HepG2 (cell line): ENCODE data around the gene PEX5L. TPM values are rescaled to one million over a fixed set of nuclear protein-coding genes. Genes with fewer than 3 reads are reported as not detected.

ENCODE experiments used
- ATAC-seq: fragments of 200-7000 bp; cut with Tn5 transposase; 3 replicates; pipeline ENCODE4 v1.9.1; 2020; ENCODE audit warnings: mild to moderate bottlenecking, moderate library complexity
- BruUV-seq: library from RNA; stranded (reverse); fragments of 400-500 nt; replicated peaks from 2 replicates; lab custom pipeline; 2021; lab: Mats Ljungman, UMichigan
- CTCF ChIA-PET: fragments of 300-600 bp; formaldehyde crosslinking; extraction: SDS; loops from one replicate; lab custom pipeline; 2021; ENCODE audit warnings: low total read pairs, inconsistent platforms, low intra/inter-chr PET ratio; lab: Yijun Ruan, JAX
- POLR2A ChIA-PET: fragments of 350-600 bp; sonication (Branson Sonifier 250); formaldehyde crosslinking; loops from one replicate; lab custom pipeline; 2020; ENCODE audit warnings: antibody characterized with exemption, inconsistent platforms; lab: Yijun Ruan, JAX
- DNase-seq: peaks from one replicate; pipeline ENCODE4 v3.0.0-alpha.2; 2015; ENCODE audit warnings: low spot score
- FAIRE-seq: peaks from 3 replicates; lab custom pipeline; 2011; peaks lifted over from hg19 to GRCh38; lab: Jason Lieb, UNC
- H2AFZ ChIP-seq: one replicate; pipeline ENCODE4 v1.6.1; 2011; ENCODE audit warnings: low read length, inconsistent platforms
- H3K27ac ChIP-seq: fragments of 300-600 bp; 3 replicates; pipeline ENCODE4 v1.8.0; 2011; ENCODE audit warnings: mixed run types, mild to moderate bottlenecking, mixed read lengths, low read length, inconsistent platforms; ENCODE audit not compliant: insufficient read depth; ENCODE audit errors: extremely low read length
- H3K27me3 ChIP-seq, 2 experiments: fragments of 200-600 bp in 1 of 2; 2 replicates in 1 of 2; 3 replicates in 1 of 2; pipeline versions ENCODE4 v1.6.0 to v1.8.0; 2011; ENCODE audit warnings: low read length in 2 of 2, mild to moderate bottlenecking in 2 of 2, moderate library complexity in 2 of 2, inconsistent platforms in 1 of 2; ENCODE audit not compliant: insufficient read depth in 2 of 2, control insufficient read depth in 1 of 2
- H3K36me3 ChIP-seq, 2 experiments: fragments of 200-600 bp in 1 of 2; replicated peaks in 1 of 2; 2 replicates in 1 of 2; 3 replicates in 1 of 2; pipeline versions ENCODE4 v1.5.1 to v1.8.0; 2011; ENCODE audit warnings: low read length in 2 of 2, inconsistent platforms in 1 of 2; ENCODE audit not compliant: insufficient read depth in 2 of 2, control insufficient read depth in 1 of 2
- H3K4me1 ChIP-seq: 2 replicates; pipeline ENCODE4 v1.5.1; 2012; ENCODE audit warnings: low read length, inconsistent platforms; ENCODE audit not compliant: insufficient read depth
- H3K4me2 ChIP-seq: 2 replicates; pipeline ENCODE4 v1.6.0; 2011; ENCODE audit warnings: low read depth, low read length, inconsistent platforms
- H3K4me3 ChIP-seq, 3 experiments: fragments of 200-600 bp in 1 of 3; sonication (generic), shearing (Covaris generic) in 1 of 3; replicated peaks in 1 of 3; 2 replicates each; pipeline ENCODE4 v1.5.1; 2011 to 2016; ENCODE audit warnings: low read length in 3 of 3, inconsistent platforms in 2 of 3, low read depth in 2 of 3, mild to moderate bottlenecking in 2 of 3, control low read depth in 1 of 3, mixed read lengths in 1 of 3; ENCODE audit not compliant: insufficient read depth in 1 of 3
- H3K79me2 ChIP-seq: one replicate; pipeline ENCODE4 v1.6.1; 2011; ENCODE audit warnings: low read length, inconsistent platforms; ENCODE audit not compliant: insufficient read depth
- H3K9ac ChIP-seq: 2 replicates; pipeline ENCODE4 v1.6.0; 2011; ENCODE audit warnings: mild to moderate bottlenecking, low read depth, low read length, inconsistent platforms; ENCODE audit not compliant: insufficient read depth
- H3K9me3 ChIP-seq: 2 replicates; pipeline ENCODE4 v1.5.1; 2012; ENCODE audit warnings: mild to moderate bottlenecking, low read length
- H4K20me1 ChIP-seq: 2 replicates; pipeline ENCODE4 v1.6.0; 2011; ENCODE audit warnings: inconsistent platforms, mild to moderate bottlenecking, low read length, moderate library complexity; ENCODE audit not compliant: insufficient read depth
- BRF2 ChIP-seq: sonication (generic); formaldehyde crosslinking; IDR thresholded peaks from 2 replicates; pipeline ENCODE4 v1.8.1; 2022; ENCODE audit warnings: mild to moderate bottlenecking, missing genetic modification reagents
- ELF4 ChIP-seq: sonication (generic); formaldehyde crosslinking; IDR thresholded peaks from 2 replicates; pipeline ENCODE4 v1.5.0; 2020; ENCODE audit warnings: missing genetic modification reagents, mild to moderate bottlenecking, moderate library complexity, borderline replicate concordance
- FOXK1 ChIP-seq: sonication (generic); formaldehyde crosslinking; IDR thresholded peaks from 2 replicates; pipeline ENCODE4 v1.4.0; 2020; ENCODE audit warnings: low read depth, missing genetic modification reagents, borderline replicate concordance
- LRRFIP1 ChIP-seq: sonication (generic); formaldehyde crosslinking; conservative IDR thresholded peaks from 2 replicates; pipeline ENCODE4 v1.4.0; 2020; ENCODE audit warnings: missing genetic modification reagents
- PHF20 ChIP-seq: sonication (generic); formaldehyde crosslinking; IDR thresholded peaks from 2 replicates; pipeline ENCODE4 v1.5.0; 2020; ENCODE audit warnings: mild to moderate bottlenecking, missing genetic modification reagents
- POLR2G ChIP-seq: fragments of 200-400 bp; formaldehyde crosslinking; IDR thresholded peaks from 2 replicates; pipeline ENCODE4 v1.6.1; 2018; ENCODE audit warnings: mild to moderate bottlenecking, low read depth, low read length, moderate library complexity
- ZBED4 ChIP-seq: sonication (generic); formaldehyde crosslinking; IDR thresholded peaks from 2 replicates; pipeline ENCODE4 v1.4.0; 2020; ENCODE audit warnings: missing genetic modification reagents, borderline replicate concordance
- WGBS: methylation state at CpG from one replicate; pipeline ENCODE4 v1.1.6; 2017; ENCODE audit warnings: low lambda C conversion rate; 5-methylcytosine and 5-hydroxymethylcytosine counted together
- in situ Hi-C: cut with HindIII; loops from 2 replicates; pipeline ENCODE4 v1.10.0; 2017; ENCODE audit warnings: low pct_unique_long_range_greater_than_20kb; ENCODE audit not compliant: extremely low pct_ligation_motif_present
- intact Hi-C: fragments of 100-400 bp; cut with micrococcal nuclease; formaldehyde crosslinking; loops from one replicate; pipeline ENCODE4 v1.10.0; 2022; ENCODE audit not compliant: unreplicated experiment
- polyA plus RNA-seq, 8 experiments: library from polyadenylated mRNA; depleted of rRNA in 3 of 8; stranded (reverse) in 7 of 8; unstranded in 1 of 8; fragments of >200 nt; fragmentation: Illumina TruSeq in 4 of 8; extraction: Trizol in 4 of 8; gene quantifications; 2 replicates each; pipeline versions ENCODE4 v1.2.1 to v1.2.3, GENCODE V29; 2011 to 2016; ENCODE audit warnings: low read depth in 4 of 8, missing spikeins in 1 of 8, mixed read lengths in 1 of 8; ENCODE audit not compliant: insufficient read depth in 1 of 8
- total RNA-seq, 5 experiments: library from RNA; depleted of rRNA; stranded (reverse); fragments of >200 nt; fragmentation: Illumina TruSeq; extraction: Trizol; gene quantifications; 2 replicates each; pipeline ENCODE4 v1.2.3, GENCODE V29; 2016; ENCODE audit warnings: low read depth in 1 of 5

Gene PEX5L
- total and polyA plus RNA-seq, 2 of the 13 experiments (the other 11 are each of a cell fraction or from before 2014, with no cell fraction given) = not detected

GRCh38 chr3:179897231-179897630 lies 139.5 kb downstream of the PEX5L start:
- Histone ChIP-seq H3K36me3 (no peaks in the 10 kb centered on the region), H3K4me2 (no peak overlapping the region), H3K4me1 (no peaks in the 10 kb centered on the region), H4K20me1 (no peaks in the 10 kb centered on the region), H3K9ac (no peak overlapping the region), H3K4me3 (no peak overlapping the region), H3K79me2 (no peaks in the 10 kb centered on the region), H3K9me3 (no peaks in the 10 kb centered on the region), H3K27ac (no peak overlapping the region), H2AFZ (no peak overlapping the region), H3K27me3 (no peaks in the 10 kb centered on the region)
- ATAC-seq (no peak), FAIRE-seq (no peak), DNase-seq (no peak)
- in situ Hi-C loops = no loop called here
- intact Hi-C loops = no loop called here
- no TSS peak for BruUV-seq
- 1% methylated on average over 4 of the region's 4 CpGs for WGBS
- TF ChIP-seq LRRFIP1 (CRISPR knock-in tag) = no peak
- TF ChIP-seq POLR2G = no peak
- no peak for TF ChIP-seq PHF20 (CRISPR knock-in tag)
- ChIA-PET CTCF (no interaction called here), POLR2A (no interaction called here)

- ChIA-PET CTCF (no interaction called here), POLR2A (no interaction called here)
- DNase-seq (no peak), FAIRE-seq (no peak), ATAC-seq (no peak)
- no peak overlapping the region for H3K4me2 ChIP-seq
- no peaks in the 10 kb centered on the region for H3K27me3 ChIP-seq
- H3K9me3 ChIP-seq = no peaks in the 10 kb centered on the region
- H3K4me1 ChIP-seq = no peaks in the 10 kb centered on the region
- H2AFZ ChIP-seq = no peak overlapping the region
- WGBS = 3% methylated on average over 2 of the region's 2 CpGs
- H3K9ac ChIP-seq = no peak overlapping the region
- H3K27ac ChIP-seq = no peak overlapping the region
- no TSS peak for BruUV-seq
- H3K79me2 ChIP-seq = no peaks in the 10 kb centered on the region
- intact Hi-C loops (no loop called here), in situ Hi-C loops (no loop called here)
- H3K36me3 ChIP-seq = no peaks in the 10 kb centered on the region
- H3K4me3 ChIP-seq = no peak overlapping the region
- H4K20me1 ChIP-seq = no peaks in the 10 kb centered on the region
- no peak for TF ChIP-seq BRF2
- TF ChIP-seq ZBED4 (CRISPR knock-in tag) = no peak
- no peak for TF ChIP-seq ELF4
- TF ChIP-seq FOXK1 (CRISPR knock-in tag) = no peak
Measured at GRCh38 chr3:179896507-179896906, 140.2 kb downstream of the PEX5L start.
